HepG2 (cell line): ENCODE data around the gene COX18. TPM values are rescaled to one million over a fixed set of nuclear protein-coding genes. Genes with fewer than 3 reads are reported as not detected.

ENCODE experiments used
- ATAC-seq: fragments of 200-7000 bp; cut with Tn5 transposase; 3 replicates; pipeline ENCODE4 v1.9.1; 2020; ENCODE audit warnings: mild to moderate bottlenecking, moderate library complexity
- BruUV-seq: library from RNA; stranded (reverse); fragments of 400-500 nt; replicated peaks from 2 replicates; lab custom pipeline; 2021; lab: Mats Ljungman, UMichigan
- CTCF ChIA-PET: fragments of 300-600 bp; formaldehyde crosslinking; extraction: SDS; loops from one replicate; lab custom pipeline; 2021; ENCODE audit warnings: low total read pairs, inconsistent platforms, low intra/inter-chr PET ratio; lab: Yijun Ruan, JAX
- POLR2A ChIA-PET: fragments of 350-600 bp; sonication (Branson Sonifier 250); formaldehyde crosslinking; loops from one replicate; lab custom pipeline; 2020; ENCODE audit warnings: antibody characterized with exemption, inconsistent platforms; lab: Yijun Ruan, JAX
- DNase-seq: peaks from one replicate; pipeline ENCODE4 v3.0.0-alpha.2; 2015; ENCODE audit warnings: low spot score
- FAIRE-seq: peaks from 3 replicates; lab custom pipeline; 2011; peaks lifted over from hg19 to GRCh38; lab: Jason Lieb, UNC
- H2AFZ ChIP-seq: one replicate; pipeline ENCODE4 v1.6.1; 2011; ENCODE audit warnings: low read length, inconsistent platforms
- H3K27ac ChIP-seq: fragments of 300-600 bp; 3 replicates; pipeline ENCODE4 v1.8.0; 2011; ENCODE audit warnings: mixed run types, mild to moderate bottlenecking, mixed read lengths, low read length, inconsistent platforms; ENCODE audit not compliant: insufficient read depth; ENCODE audit errors: extremely low read length
- H3K27me3 ChIP-seq, 2 experiments: fragments of 200-600 bp in 1 of 2; 2 replicates in 1 of 2; 3 replicates in 1 of 2; pipeline versions ENCODE4 v1.6.0 to v1.8.0; 2011; ENCODE audit warnings: low read length in 2 of 2, mild to moderate bottlenecking in 2 of 2, moderate library complexity in 2 of 2, inconsistent platforms in 1 of 2; ENCODE audit not compliant: insufficient read depth in 2 of 2, control insufficient read depth in 1 of 2
- H3K36me3 ChIP-seq, 2 experiments: fragments of 200-600 bp in 1 of 2; replicated peaks in 1 of 2; 2 replicates in 1 of 2; 3 replicates in 1 of 2; pipeline versions ENCODE4 v1.5.1 to v1.8.0; 2011; ENCODE audit warnings: low read length in 2 of 2, inconsistent platforms in 1 of 2; ENCODE audit not compliant: insufficient read depth in 2 of 2, control insufficient read depth in 1 of 2
- H3K4me1 ChIP-seq: 2 replicates; pipeline ENCODE4 v1.5.1; 2012; ENCODE audit warnings: low read length, inconsistent platforms; ENCODE audit not compliant: insufficient read depth
- H3K4me2 ChIP-seq: 2 replicates; pipeline ENCODE4 v1.6.0; 2011; ENCODE audit warnings: low read depth, low read length, inconsistent platforms
- H3K4me3 ChIP-seq, 3 experiments: fragments of 200-600 bp in 1 of 3; sonication (generic), shearing (Covaris generic) in 1 of 3; replicated peaks in 1 of 3; 2 replicates each; pipeline ENCODE4 v1.5.1; 2011 to 2016; ENCODE audit warnings: low read length in 3 of 3, inconsistent platforms in 2 of 3, low read depth in 2 of 3, mild to moderate bottlenecking in 2 of 3, control low read depth in 1 of 3, mixed read lengths in 1 of 3; ENCODE audit not compliant: insufficient read depth in 1 of 3
- H3K79me2 ChIP-seq: one replicate; pipeline ENCODE4 v1.6.1; 2011; ENCODE audit warnings: low read length, inconsistent platforms; ENCODE audit not compliant: insufficient read depth
- H3K9ac ChIP-seq: 2 replicates; pipeline ENCODE4 v1.6.0; 2011; ENCODE audit warnings: mild to moderate bottlenecking, low read depth, low read length, inconsistent platforms; ENCODE audit not compliant: insufficient read depth
- H3K9me3 ChIP-seq: 2 replicates; pipeline ENCODE4 v1.5.1; 2012; ENCODE audit warnings: mild to moderate bottlenecking, low read length
- H4K20me1 ChIP-seq: 2 replicates; pipeline ENCODE4 v1.6.0; 2011; ENCODE audit warnings: inconsistent platforms, mild to moderate bottlenecking, low read length, moderate library complexity; ENCODE audit not compliant: insufficient read depth
- MEF2D ChIP-seq: sonication (generic); formaldehyde crosslinking; IDR thresholded peaks from 2 replicates; pipeline ENCODE4 v1.5.1; 2020; ENCODE audit warnings: mild to moderate bottlenecking, missing genetic modification reagents
- PHF21A ChIP-seq: sonication (generic); formaldehyde crosslinking; IDR thresholded peaks from 2 replicates; pipeline ENCODE4 v1.5.0; 2020; ENCODE audit warnings: mild to moderate bottlenecking, missing genetic modification reagents
- ZNF605 ChIP-seq: sonication (generic); formaldehyde crosslinking; IDR thresholded peaks from 2 replicates; pipeline ENCODE4 v1.8.0; 2022; ENCODE audit warnings: mild to moderate bottlenecking, missing genetic modification reagents
- WGBS: methylation state at CpG from one replicate; pipeline ENCODE4 v1.1.6; 2017; ENCODE audit warnings: low lambda C conversion rate; 5-methylcytosine and 5-hydroxymethylcytosine counted together
- in situ Hi-C: cut with HindIII; loops from 2 replicates; pipeline ENCODE4 v1.10.0; 2017; ENCODE audit warnings: low pct_unique_long_range_greater_than_20kb; ENCODE audit not compliant: extremely low pct_ligation_motif_present
- intact Hi-C: fragments of 100-400 bp; cut with micrococcal nuclease; formaldehyde crosslinking; loops from one replicate; pipeline ENCODE4 v1.10.0; 2022; ENCODE audit not compliant: unreplicated experiment
- polyA plus RNA-seq, 8 experiments: library from polyadenylated mRNA; depleted of rRNA in 3 of 8; stranded (reverse) in 7 of 8; unstranded in 1 of 8; fragments of >200 nt; fragmentation: Illumina TruSeq in 4 of 8; extraction: Trizol in 4 of 8; gene quantifications; 2 replicates each; pipeline versions ENCODE4 v1.2.1 to v1.2.3, GENCODE V29; 2011 to 2016; ENCODE audit warnings: low read depth in 4 of 8, missing spikeins in 1 of 8, mixed read lengths in 1 of 8; ENCODE audit not compliant: insufficient read depth in 1 of 8
- total RNA-seq, 5 experiments: library from RNA; depleted of rRNA; stranded (reverse); fragments of >200 nt; fragmentation: Illumina TruSeq; extraction: Trizol; gene quantifications; 2 replicates each; pipeline ENCODE4 v1.2.3, GENCODE V29; 2016; ENCODE audit warnings: low read depth in 1 of 5
- TF ChIP-seq, protein P1 (sequence below): sonication (generic); formaldehyde crosslinking; IDR thresholded peaks from 2 replicates; pipeline ENCODE4 v1.5.0; 2020; ENCODE audit warnings: mild to moderate bottlenecking, missing genetic modification reagents, borderline replicate concordance
- TF ChIP-seq, protein P2 (sequence below): sonication (generic); formaldehyde crosslinking; IDR thresholded peaks from 2 replicates; pipeline ENCODE4 v1.5.0; 2020; ENCODE audit warnings: mild to moderate bottlenecking, missing genetic modification reagents

COX18 gene
- total and polyA plus RNA-seq, 2 of the 13 experiments (the other 11 are each of a cell fraction or from before 2014, with no cell fraction given), result 8.7 to 21.3 TPM

GRCh38 chr4:73005514-73005913 is 64.0 kb downstream of the COX18 start:
- no peak overlapping the region for H3K4me3 ChIP-seq
- TF ChIP-seq ZNF605 (CRISPR knock-in tag) (no peak), MEF2D (CRISPR knock-in tag) (no peak), PHF21A (CRISPR knock-in tag) (no peak)
- TF ChIP-seq, protein P1, sequence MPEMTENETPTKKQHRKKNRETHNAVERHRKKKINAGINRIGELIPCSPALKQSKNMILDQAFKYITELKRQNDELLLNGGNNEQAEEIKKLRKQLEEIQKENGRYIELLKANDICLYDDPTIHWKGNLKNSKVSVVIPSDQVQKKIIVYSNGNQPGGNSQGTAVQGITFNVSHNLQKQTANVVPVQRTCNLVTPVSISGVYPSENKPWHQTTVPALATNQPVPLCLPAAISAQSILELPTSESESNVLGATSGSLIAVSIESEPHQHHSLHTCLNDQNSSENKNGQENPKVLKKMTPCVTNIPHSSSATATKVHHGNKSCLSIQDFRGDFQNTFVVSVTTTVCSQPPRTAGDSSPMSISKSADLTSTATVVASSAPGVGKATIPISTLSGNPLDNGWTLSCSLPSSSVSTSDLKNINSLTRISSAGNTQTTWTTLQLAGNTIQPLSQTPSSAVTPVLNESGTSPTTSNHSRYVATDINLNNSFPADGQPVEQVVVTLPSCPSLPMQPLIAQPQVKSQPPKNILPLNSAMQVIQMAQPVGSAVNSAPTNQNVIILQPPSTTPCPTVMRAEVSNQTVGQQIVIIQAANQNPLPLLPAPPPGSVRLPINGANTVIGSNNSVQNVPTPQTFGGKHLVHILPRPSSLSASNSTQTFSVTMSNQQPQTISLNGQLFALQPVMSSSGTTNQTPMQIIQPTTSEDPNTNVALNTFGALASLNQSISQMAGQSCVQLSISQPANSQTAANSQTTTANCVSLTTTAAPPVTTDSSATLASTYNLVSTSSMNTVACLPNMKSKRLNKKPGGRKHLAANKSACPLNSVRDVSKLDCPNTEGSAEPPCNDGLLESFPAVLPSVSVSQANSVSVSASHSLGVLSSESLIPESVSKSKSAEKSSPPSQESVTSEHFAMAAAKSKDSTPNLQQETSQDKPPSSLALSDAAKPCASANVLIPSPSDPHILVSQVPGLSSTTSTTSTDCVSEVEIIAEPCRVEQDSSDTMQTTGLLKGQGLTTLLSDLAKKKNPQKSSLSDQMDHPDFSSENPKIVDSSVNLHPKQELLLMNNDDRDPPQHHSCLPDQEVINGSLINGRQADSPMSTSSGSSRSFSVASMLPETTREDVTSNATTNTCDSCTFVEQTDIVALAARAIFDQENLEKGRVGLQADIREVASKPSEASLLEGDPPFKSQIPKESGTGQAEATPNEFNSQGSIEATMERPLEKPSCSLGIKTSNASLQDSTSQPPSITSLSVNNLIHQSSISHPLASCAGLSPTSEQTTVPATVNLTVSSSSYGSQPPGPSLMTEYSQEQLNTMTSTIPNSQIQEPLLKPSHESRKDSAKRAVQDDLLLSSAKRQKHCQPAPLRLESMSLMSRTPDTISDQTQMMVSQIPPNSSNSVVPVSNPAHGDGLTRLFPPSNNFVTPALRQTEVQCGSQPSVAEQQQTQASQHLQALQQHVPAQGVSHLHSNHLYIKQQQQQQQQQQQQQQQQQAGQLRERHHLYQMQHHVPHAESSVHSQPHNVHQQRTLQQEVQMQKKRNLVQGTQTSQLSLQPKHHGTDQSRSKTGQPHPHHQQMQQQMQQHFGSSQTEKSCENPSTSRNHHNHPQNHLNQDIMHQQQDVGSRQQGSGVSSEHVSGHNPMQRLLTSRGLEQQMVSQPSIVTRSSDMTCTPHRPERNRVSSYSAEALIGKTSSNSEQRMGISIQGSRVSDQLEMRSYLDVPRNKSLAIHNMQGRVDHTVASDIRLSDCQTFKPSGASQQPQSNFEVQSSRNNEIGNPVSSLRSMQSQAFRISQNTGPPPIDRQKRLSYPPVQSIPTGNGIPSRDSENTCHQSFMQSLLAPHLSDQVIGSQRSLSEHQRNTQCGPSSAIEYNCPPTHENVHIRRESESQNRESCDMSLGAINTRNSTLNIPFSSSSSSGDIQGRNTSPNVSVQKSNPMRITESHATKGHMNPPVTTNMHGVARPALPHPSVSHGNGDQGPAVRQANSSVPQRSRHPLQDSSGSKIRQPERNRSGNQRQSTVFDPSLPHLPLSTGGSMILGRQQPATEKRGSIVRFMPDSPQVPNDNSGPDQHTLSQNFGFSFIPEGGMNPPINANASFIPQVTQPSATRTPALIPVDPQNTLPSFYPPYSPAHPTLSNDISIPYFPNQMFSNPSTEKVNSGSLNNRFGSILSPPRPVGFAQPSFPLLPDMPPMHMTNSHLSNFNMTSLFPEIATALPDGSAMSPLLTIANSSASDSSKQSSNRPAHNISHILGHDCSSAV (CRISPR knock-in tag), result no peak
- TF ChIP-seq, protein P2, sequence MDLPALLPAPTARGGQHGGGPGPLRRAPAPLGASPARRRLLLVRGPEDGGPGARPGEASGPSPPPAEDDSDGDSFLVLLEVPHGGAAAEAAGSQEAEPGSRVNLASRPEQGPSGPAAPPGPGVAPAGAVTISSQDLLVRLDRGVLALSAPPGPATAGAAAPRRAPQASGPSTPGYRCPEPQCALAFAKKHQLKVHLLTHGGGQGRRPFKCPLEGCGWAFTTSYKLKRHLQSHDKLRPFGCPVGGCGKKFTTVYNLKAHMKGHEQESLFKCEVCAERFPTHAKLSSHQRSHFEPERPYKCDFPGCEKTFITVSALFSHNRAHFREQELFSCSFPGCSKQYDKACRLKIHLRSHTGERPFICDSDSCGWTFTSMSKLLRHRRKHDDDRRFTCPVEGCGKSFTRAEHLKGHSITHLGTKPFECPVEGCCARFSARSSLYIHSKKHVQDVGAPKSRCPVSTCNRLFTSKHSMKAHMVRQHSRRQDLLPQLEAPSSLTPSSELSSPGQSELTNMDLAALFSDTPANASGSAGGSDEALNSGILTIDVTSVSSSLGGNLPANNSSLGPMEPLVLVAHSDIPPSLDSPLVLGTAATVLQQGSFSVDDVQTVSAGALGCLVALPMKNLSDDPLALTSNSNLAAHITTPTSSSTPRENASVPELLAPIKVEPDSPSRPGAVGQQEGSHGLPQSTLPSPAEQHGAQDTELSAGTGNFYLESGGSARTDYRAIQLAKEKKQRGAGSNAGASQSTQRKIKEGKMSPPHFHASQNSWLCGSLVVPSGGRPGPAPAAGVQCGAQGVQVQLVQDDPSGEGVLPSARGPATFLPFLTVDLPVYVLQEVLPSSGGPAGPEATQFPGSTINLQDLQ (CRISPR knock-in tag), result no peak
- no peak overlapping the region for H3K4me2 ChIP-seq
- H4K20me1 ChIP-seq, result no peaks in the 10 kb centered on the region
- FAIRE-seq, result no peak
- H3K9me3 ChIP-seq, result no peaks in the 10 kb centered on the region
- no peaks in the 10 kb centered on the region for H3K36me3 ChIP-seq
- H2AFZ ChIP-seq, result no peak overlapping the region
- no peaks in the 10 kb centered on the region for H3K4me1 ChIP-seq
- 4% methylated on average over 1 of the region's 1 CpG for WGBS
- CTCF ChIA-PET, result no interaction called here
- H3K27me3 ChIP-seq, result no peaks in the 10 kb centered on the region
- H3K79me2 ChIP-seq, result no peaks in the 10 kb centered on the region
- in situ Hi-C loops, result loop anchor here (25.0 kb wide), 1 partner anchor 693 kb away; no protein-coding TSS in a partner anchor
- H3K27ac ChIP-seq, result no peak overlapping the region
- no peak overlapping the region for H3K9ac ChIP-seq
- ATAC-seq, result no peak
- BruUV-seq, result no TSS peak
- intact Hi-C loops, result no loop called here
- POLR2A ChIA-PET, result no interaction called here
- DNase-seq, result no peak
